Activated T-cell treated with anti-CD3 and anti-CD28 coated beads for 1 hour (primary cell): Measurements from ENCODE around the gene C5.
"Not testable (repeated sequence)": the region's sequence is repeated elsewhere in the genome, so short reads cannot be mapped to it uniquely, and the experiment has no call there.

Experiments used
- DNase-seq: peaks from one replicate; pipeline ENCODE4 v3.0.0-alpha.2; 2020; ENCODE audit warnings: low read depth

Gene C5

GRCh38 chr9:120979797-120980196 is 70.3 kb downstream of the C5 start:
- no peak for DNase-seq

GRCh38 chr9:120978987-120979386 is 71.1 kb downstream of the C5 start:
- no peak for DNase-seq

DNA sequence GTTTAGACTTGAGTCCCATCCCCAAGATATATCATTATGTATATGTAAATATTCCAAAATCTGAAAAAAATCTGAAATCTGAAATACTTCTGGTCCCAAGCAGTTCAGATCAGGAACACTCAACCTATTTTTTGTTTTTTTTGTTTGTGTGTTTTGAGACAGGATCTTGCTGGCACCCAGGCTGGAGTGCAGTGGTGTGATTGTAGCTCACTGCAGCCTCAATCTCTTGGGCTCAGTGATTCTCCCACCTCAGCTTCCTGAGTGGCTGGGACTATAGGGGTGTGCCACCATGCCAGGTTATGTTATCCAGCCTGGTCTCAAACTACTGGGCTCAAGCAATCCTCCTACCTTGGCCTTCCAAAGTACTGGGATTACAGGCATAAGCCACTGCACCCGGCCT is 72.8 kb downstream of the C5 start:
- DNase-seq: no peak

- DNase-seq: no peak
Measured at GRCh38 chr9:120974921-120975320, 75.2 kb downstream of the C5 start.

DNA sequence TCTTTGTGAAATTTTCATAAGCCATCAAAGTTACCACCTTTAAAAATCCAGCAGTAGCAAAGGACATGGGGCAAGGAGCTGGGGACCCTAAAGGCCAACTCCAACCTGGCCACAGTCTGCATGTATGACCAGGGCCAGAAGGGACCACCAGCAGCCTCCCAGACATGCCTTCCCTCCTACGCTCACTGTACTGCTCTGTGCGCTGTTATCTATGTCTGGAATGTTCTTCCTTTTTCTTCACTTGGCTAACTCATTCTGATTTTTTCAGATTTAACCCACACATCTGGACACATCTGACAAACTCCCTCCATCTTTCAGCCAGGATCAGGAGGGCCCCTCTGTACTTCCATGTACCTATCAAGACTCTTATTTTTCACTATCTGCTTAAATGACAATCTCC is 75.9 kb downstream of the C5 start:
- no peak for DNase-seq

GRCh38 chr9:120971938-120972337 is 78.1 kb downstream of the C5 start:
- DNase-seq: no peak

GRCh38 chr9:120971471-120971870 is 78.6 kb downstream of the C5 start:
- not testable (repeated sequence) for DNase-seq

DNA sequence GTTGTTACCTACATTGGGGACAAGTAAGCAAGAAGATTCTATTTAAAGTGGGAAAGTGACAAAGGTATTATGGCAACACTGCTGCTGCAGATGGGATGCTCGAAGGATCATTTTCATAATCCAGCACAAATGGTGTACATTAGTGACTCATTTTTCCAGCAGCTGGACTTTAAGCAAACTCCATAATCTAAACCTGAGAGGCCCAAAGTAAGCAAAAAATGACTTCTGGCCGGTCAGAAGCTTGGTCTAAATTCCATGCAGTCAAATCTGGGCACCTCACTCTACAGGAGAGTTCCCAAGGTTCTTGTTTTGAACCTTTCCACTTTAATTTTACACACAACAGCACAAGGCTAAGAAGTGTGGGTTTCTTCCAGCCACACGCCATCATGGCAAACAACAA is 79.8 kb downstream of the C5 start:
- DNase-seq: no peak

DNA sequence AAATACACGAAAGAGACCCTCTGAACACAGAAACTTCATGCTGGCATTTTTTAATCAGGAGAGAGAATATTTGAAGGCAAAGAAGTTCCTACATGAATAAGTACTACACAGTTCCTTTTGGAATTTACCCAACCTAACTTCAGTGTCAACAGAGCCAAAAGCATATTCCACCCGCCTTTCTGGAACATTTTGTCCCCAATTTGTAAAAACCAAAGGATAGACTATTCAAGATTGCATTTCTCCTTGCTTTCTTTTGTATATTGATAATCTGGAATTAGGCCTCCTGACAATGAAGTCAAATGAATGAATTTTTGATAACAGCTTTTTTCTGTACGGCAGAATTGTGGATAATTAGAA is 84.1 kb downstream of the C5 start:
- DNase-seq: no peak

- DNase-seq: no peak
Measured at GRCh38 chr9:120965344-120966012, 84.6 kb downstream of the C5 start.

GRCh38 chr9:120961936-120962335 is 88.1 kb downstream of the C5 start:
- DNase-seq: no peak

GRCh38 chr9:120960001-120960400 is 90.1 kb downstream of the C5 start:
- no peak for DNase-seq

DNA sequence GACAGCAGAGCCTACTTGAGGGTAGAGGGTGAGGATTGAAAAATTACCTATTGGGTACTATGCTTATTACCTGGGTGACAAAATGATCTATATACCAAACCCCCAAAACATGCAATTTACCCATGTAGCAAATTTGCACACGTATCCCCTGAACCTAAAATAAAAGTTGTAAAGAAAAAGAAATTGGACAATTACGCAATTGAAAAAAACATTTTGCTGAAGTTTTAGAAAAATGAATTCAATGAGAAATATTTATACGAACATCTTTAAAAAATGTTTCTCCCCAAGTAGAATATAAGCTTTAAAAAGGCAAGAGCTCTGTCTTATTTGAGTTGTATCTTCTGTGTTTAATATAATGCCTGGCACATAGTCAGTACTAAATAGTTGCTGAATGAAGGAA is 93.2 kb downstream of the C5 start:
- DNase-seq: no peak

GRCh38 chr9:120951960-120952618 is 98.0 kb downstream of the C5 start:
- DNase-seq: no peak

DNA sequence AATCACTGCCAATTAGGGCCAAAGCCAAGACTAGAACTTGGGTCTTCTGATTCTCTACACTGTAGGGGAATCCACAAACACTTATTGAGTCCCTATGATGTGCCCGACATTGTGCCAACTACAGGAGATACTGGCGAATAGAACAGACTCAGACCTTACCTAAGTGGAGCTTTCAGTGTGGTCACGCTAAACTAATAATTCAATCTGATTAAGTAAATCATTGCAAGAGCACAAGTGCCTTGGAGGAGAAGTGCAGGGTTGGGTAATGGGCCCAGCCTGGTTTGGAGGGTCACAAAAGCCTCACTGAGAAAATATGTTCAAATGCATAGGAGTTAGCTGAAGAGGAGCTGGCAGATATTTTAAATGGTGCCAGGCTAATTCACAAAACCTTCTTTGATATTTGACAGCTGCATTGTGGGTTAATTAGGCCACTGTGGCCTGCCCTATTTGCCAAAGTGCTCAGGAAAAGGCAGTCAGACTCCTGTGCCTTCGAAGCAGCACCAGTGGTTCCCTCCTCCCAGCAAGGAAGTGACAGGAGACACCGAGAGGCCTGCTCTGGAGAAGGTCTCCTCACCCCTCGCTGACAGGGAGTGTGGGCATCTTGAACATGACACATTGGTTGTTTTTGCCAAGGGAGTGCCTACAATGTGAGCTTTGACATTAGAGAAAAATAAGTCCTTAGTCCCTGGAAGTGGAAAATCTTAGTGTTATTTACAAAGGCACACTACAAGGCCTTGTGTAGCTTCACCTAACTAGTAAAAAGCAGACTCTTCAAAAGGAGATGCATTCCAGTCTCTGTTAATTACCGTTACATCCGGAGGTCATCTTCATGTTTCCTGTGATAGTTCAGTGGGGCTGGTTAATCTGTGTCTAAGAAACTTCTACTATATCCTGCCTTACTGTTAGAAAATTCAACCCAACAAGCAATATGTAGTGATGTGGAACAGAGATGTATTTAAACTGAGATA is 99.4 kb downstream of the C5 start:
- no peak for DNase-seq

GRCh38 chr9:120949290-120949689 is 100.8 kb downstream of the C5 start:
- DNase-seq: no peak

GRCh38 chr9:120948824-120949223 is 101.3 kb downstream of the C5 start:
- DNase-seq: no peak

GRCh38 chr9:120947222-120947621 is 102.9 kb downstream of the C5 start:
- DNase-seq: no peak

DNA sequence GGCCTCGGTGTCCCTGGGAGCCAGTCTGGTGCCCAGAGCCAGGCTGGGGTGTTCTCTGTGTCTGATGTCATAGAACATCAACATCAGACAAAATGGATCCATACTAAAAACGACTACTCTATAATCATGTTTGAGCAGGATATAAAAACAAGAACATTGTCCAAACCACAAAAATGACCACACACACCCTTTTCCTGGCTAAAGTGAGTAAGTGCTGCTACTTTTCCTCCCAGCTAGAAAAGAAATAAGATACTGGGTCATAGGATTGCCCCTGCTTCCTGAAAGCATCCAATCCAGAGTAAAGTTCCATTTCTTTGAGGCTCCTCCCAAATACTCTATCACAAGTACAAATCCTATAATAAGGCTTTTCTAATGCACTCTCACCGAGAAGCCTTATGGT is 103.8 kb downstream of the C5 start:
- no peak for DNase-seq

- no peak for DNase-seq
Measured at GRCh38 chr9:120944948-120945347, 105.1 kb downstream of the C5 start.

DNA sequence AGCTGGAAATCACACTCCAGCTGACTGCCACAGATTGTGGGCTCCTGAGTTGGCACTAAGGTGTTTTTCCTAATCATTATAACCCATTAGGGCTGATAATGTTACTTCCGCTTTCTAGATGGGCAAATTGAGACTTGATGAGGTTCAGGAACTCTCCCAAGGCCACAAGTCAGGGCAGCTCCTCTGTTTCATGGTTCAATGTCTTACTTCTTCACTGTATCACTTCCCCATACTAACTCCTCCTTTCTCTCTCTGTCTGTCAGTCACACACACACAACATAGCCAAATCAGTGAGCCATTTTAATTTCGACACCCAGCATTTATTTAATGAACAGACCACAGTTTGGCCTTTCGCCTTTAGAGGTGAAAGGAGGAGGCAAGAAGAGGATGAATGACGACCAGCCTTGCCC is 105.6 kb downstream of the C5 start:
- no peak for DNase-seq

- DNase-seq: no peak
Measured at GRCh38 chr9:120942186-120943001, 107.7 kb downstream of the C5 start.
